Spleen (tissue), 11 donors: ENCODE results near the gene CYYR1. TPM values are rescaled to one million over a fixed set of nuclear protein-coding genes. Genes with fewer than 3 reads are reported as not detected.

Source experiments
- DNase-seq: peaks from one replicate; pipeline ENCODE4 v3.0.0-alpha.2; 2020
- H3K27ac ChIP-seq, 8 donors: fragments of 200-600 bp; sonication (generic) in 7 of 8; 1 replicate in 4 of 8; 2 replicates in 4 of 8; pipeline versions ENCODE4 v1.5.0 to v1.8.0; 2016 to 2021; ENCODE audit warnings: inconsistent platforms in 4 of 8, mild to moderate bottlenecking in 4 of 8, moderate library complexity in 1 of 8
- H3K27me3 ChIP-seq, 7 donors: fragments of 200-600 bp; sonication (generic) in 6 of 7; replicated peaks in 1 of 7; 1 replicate in 4 of 7; 2 replicates in 3 of 7; pipeline versions ENCODE4 v1.5.0 to v1.8.0; 2016 to 2021; ENCODE audit warnings: inconsistent platforms in 3 of 7, mild to moderate bottlenecking in 1 of 7
- H3K36me3 ChIP-seq, 6 donors: fragments of 200-600 bp; sonication (generic) in 5 of 6; 1 replicate in 4 of 6; 2 replicates in 2 of 6; pipeline versions ENCODE4 v1.5.0 to v1.8.0; 2016 to 2021; ENCODE audit warnings: inconsistent platforms in 2 of 6
- H3K4me1 ChIP-seq, 6 donors: fragments of 200-600 bp; sonication (generic) in 5 of 6; 1 replicate in 3 of 6; 2 replicates in 3 of 6; pipeline versions ENCODE4 v1.5.0 to v1.8.0; 2016 to 2021; ENCODE audit warnings: inconsistent platforms in 3 of 6
- H3K4me3 ChIP-seq, 8 donors: fragments of 200-600 bp; sonication (generic) in 7 of 8; 1 replicate in 4 of 8; 2 replicates in 4 of 8; pipeline versions ENCODE4 v1.5.0 to v1.8.0; 2016 to 2021; ENCODE audit warnings: inconsistent platforms in 4 of 8, mild to moderate bottlenecking in 4 of 8, moderate library complexity in 2 of 8
- H3K9me3 ChIP-seq, 8 donors: fragments of 200-600 bp; sonication (generic) in 7 of 8; 1 replicate in 4 of 8; 2 replicates in 4 of 8; pipeline versions ENCODE4 v1.5.0 to v1.8.0; 2016 to 2021; ENCODE audit warnings: inconsistent platforms in 4 of 8
- POLR2A ChIP-seq, 3 donors: fragments of 450-650 bp; IDR thresholded peaks; one replicate each; pipeline ENCODE4 v1.5.1; 2017; ENCODE audit warnings: antibody characterized with exemption in 3 of 3, mild to moderate bottlenecking in 1 of 3
- POLR2AphosphoS5 ChIP-seq, 3 donors: sonication (generic); formaldehyde crosslinking; IDR thresholded peaks; one replicate each; pipeline ENCODE4 v1.5.1; 2017; ENCODE audit warnings: antibody characterized with exemption in 3 of 3
- WGBS, 5 donors: extraction: QIAGEN DNeasy Blood & Tissue Kit in 3 of 5; methylation state at CpG; one replicate each; pipeline versions ENCODE4 v1.1.5 to v1.1.7; 2013 to 2018; 5-methylcytosine and 5-hydroxymethylcytosine counted together
- intact Hi-C: fragments of 100-400 bp; cut with DNase I; formaldehyde crosslinking; loops from one replicate; pipeline ENCODE4 v1.15.0; 2023; ENCODE audit warnings: low total_unique reads
- polyA plus RNA-seq, 3 donors: library from polyadenylated mRNA; stranded (reverse); fragments of 200-250 nt; gene quantifications; one replicate each; pipeline ENCODE4 v1.2.1, GENCODE V29; 2013
- total RNA-seq, 7 donors: library from RNA; depleted of rRNA in 3 of 7; stranded (reverse); fragments of >200 nt in 3 of 7; fragmentation: NEBNext Ultra II Directional in 4 of 7; extraction: Animal tissue kit (Norgen Biotek cat#: 25700) in 4 of 7; gene quantifications; one replicate each; pipeline versions ENCODE4 v1.1.0 to v1.2.1, GENCODE V29; 2016 to 2021
- TF ChIP-seq, protein P1 (sequence below), 11 experiments: fragments of 200-600 bp in 7 of 11; fragments of 450-650 bp in 4 of 11; sonication (generic) in 4 of 11; IDR thresholded peaks in 8 of 11; conservative IDR thresholded peaks in 3 of 11; 1 replicate in 7 of 11; 2 replicates in 4 of 11; pipeline versions ENCODE4 v1.4.0 to v1.8.0; 2016 to 2021; ENCODE audit warnings: antibody characterized with exemption in 11 of 11, inconsistent platforms in 4 of 11, mild to moderate bottlenecking in 1 of 11
- donor health status: healthy with polysubstance abuse.
- donor health status: DM: no; HTN: no; CAD: no; lungs with moderate emphysema.
- donor health status: DM: no; HTN: no; CAD: no.
- donor health status: Bipolar disorder and iron deficiency.
- donor health status: healthy.
- donor health status: DM: no; HTN: no; CAD: no.
- donor health status: DM: yes; HTN: yes; CAD: no.

CYYR1 gene
- total and polyA plus RNA-seq, 10 donors, result 9.5 to 86.9 (median 50.7) TPM

DNA sequence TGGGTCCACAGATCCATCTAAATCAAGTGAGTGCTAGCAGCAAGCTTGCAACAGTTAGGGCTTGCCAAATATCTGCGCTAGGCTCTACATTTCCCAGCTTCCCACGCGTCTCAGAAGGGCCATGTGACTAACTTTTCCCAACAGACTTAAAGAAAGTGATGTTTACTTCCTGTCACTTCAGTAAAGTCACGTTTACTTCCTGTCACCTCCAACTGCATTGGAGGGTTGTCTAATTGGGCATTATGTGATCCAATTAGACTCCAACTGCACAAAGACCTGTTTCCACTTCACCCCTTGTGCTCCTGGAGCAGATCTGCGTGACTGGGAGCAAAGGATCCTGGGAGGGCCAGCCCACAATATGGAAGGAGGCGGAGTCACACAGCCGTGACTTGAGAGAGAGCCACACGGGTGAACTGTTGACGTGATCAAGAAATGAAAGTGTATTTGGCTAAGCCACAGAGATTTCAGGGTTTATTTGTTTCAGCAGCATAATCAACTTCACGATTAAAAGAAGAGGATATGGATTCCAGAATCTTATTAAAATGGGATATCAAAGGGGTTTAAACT lies 77.7 kb downstream of the CYYR1 start:
- TF ChIP-seq POLR2AphosphoS5 (IDR thresholded peaks at IDR 0.05), result no peak
- TF ChIP-seq POLR2A (IDR thresholded peaks at IDR 0.05), result no peak
- TF ChIP-seq, protein P1, sequence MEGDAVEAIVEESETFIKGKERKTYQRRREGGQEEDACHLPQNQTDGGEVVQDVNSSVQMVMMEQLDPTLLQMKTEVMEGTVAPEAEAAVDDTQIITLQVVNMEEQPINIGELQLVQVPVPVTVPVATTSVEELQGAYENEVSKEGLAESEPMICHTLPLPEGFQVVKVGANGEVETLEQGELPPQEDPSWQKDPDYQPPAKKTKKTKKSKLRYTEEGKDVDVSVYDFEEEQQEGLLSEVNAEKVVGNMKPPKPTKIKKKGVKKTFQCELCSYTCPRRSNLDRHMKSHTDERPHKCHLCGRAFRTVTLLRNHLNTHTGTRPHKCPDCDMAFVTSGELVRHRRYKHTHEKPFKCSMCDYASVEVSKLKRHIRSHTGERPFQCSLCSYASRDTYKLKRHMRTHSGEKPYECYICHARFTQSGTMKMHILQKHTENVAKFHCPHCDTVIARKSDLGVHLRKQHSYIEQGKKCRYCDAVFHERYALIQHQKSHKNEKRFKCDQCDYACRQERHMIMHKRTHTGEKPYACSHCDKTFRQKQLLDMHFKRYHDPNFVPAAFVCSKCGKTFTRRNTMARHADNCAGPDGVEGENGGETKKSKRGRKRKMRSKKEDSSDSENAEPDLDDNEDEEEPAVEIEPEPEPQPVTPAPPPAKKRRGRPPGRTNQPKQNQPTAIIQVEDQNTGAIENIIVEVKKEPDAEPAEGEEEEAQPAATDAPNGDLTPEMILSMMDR (IDR thresholded peaks at IDR 0.05 in 8 of 11, conservative IDR thresholded peaks at IDR 0.05 in 3 of 11), result no peak
- WGBS, 5 donors, result 78 to 87% (median 79%) methylated on average over 10 of the region's 10 CpGs
- H3K27ac ChIP-seq, result no peak overlapping the region
- H3K27me3 ChIP-seq, result no peaks in the 10 kb centered on the region
- H3K36me3 ChIP-seq, result no peaks in the 10 kb centered on the region
- no peak for DNase-seq
- peaks cover 0 to 11% (median 2%) of the 10 kb centered on the region in 8 donors for H3K9me3 ChIP-seq
- no peaks in the 10 kb centered on the region for H3K4me1 ChIP-seq
- no peak overlapping the region for H3K4me3 ChIP-seq
- intact Hi-C loops, result no loop called here

DNA sequence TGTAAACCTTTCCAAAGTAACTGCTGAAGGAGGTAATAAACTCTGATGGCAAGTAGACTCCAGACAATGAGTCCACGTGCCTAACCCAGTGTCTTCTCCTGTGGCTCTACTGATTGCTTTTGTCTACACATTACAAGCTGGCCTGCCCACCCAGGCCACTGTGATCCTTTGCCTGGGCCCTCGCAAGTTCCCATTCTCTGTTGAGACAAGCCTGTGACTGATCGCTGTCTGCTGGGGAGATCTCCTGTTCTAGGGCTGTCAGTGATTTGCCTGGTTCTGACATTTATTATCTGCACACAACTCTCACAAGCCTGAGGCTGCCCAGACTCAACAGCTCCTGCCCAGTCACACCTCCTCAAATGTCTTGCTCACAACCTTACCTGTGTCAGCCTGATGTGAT lies 81.4 kb downstream of the CYYR1 start:
- no peak overlapping the region for H3K4me3 ChIP-seq
- intact Hi-C loops, result no loop called here
- no peaks in the 10 kb centered on the region for H3K4me1 ChIP-seq
- H3K36me3 ChIP-seq, result no peaks in the 10 kb centered on the region
- peaks cover 0 to 8% (median 4%) of the 10 kb centered on the region in 8 donors for H3K9me3 ChIP-seq
- DNase-seq, result no peak
- H3K27ac ChIP-seq, result no peak overlapping the region
- H3K27me3 ChIP-seq, result no peaks in the 10 kb centered on the region
- 73 to 91% (median 89%) methylated on average over 3 of the region's 3 CpGs for WGBS, 5 donors
- TF ChIP-seq POLR2A (IDR thresholded peaks at IDR 0.05) (no peak), POLR2AphosphoS5 (IDR thresholded peaks at IDR 0.05) (no peak)
- TF ChIP-seq, protein P1 (IDR thresholded peaks at IDR 0.05 in 8 of 11, conservative IDR thresholded peaks at IDR 0.05 in 3 of 11), result no peak

DNA sequence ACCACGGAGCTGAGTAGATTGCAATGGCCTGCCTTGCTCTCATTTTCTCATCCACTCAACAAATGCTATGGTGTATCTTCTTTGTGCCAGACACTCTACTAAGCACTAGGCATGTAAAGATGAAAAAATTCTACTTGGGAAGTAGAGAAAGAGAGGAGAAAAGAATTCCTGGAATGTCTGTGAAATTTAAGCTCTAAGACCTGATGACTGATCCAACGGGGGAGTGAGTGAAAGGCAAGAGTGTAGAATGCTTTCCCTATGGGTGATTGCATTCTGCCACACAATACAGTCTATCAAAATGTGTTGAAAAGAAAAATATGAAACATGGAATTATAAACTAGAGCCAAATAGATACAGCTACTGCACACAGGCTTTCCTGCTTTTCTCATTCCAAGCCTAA lies 82.3 kb downstream of the CYYR1 start:
- peaks cover 0 to 8% (median 4%) of the 10 kb centered on the region in 8 donors for H3K9me3 ChIP-seq
- no peak overlapping the region for H3K27ac ChIP-seq
- no peak for TF ChIP-seq POLR2A (IDR thresholded peaks at IDR 0.05)
- TF ChIP-seq, protein P1 (IDR thresholded peaks at IDR 0.05 in 8 of 11, conservative IDR thresholded peaks at IDR 0.05 in 3 of 11), result no peak
- TF ChIP-seq POLR2AphosphoS5 (IDR thresholded peaks at IDR 0.05), result no peak
- no peaks in the 10 kb centered on the region for H3K27me3 ChIP-seq
- intact Hi-C loops, result no loop called here
- H3K36me3 ChIP-seq, result no peaks in the 10 kb centered on the region
- no peak for DNase-seq
- 55 to 79% (median 77%) methylated on average over 2 of the region's 2 CpGs for WGBS, 5 donors
- no peaks in the 10 kb centered on the region for H3K4me1 ChIP-seq
- no peak overlapping the region for H3K4me3 ChIP-seq

DNA sequence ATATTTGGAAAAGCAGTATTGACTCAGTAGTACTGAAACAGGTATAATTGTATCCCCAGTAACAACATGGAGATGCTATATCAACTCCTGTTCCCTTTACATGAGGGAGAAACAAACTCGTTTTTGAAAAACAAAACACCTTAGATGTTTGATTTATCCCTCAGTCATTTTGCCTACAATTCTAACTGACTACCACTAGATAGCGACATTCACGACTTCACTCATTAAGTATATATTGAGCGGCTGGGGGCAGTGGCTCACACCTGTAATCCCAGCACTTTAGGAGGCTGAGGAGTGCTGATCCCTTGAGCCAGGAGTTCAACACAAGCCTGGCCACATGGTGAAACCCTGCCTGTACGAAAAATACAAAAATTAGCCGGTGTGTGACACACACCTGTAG lies 83.3 kb downstream of the CYYR1 start:
- 91 to 96% (median 94%) methylated on average over 6 of the region's 6 CpGs for WGBS, 5 donors
- H3K9me3 ChIP-seq, result peaks cover 0 to 8% (median 4%) of the 10 kb centered on the region in 8 donors
- H3K27ac ChIP-seq, result no peak overlapping the region
- TF ChIP-seq, protein P1 (IDR thresholded peaks at IDR 0.05 in 8 of 11, conservative IDR thresholded peaks at IDR 0.05 in 3 of 11), result no peak
- no peak for TF ChIP-seq POLR2AphosphoS5 (IDR thresholded peaks at IDR 0.05)
- no peak for TF ChIP-seq POLR2A (IDR thresholded peaks at IDR 0.05)
- no peaks in the 10 kb centered on the region for H3K4me1 ChIP-seq
- H3K36me3 ChIP-seq, result no peaks in the 10 kb centered on the region
- H3K4me3 ChIP-seq, result no peak overlapping the region
- intact Hi-C loops, result no loop called here
- no peak for DNase-seq
- H3K27me3 ChIP-seq, result no peaks in the 10 kb centered on the region
